ENCODE measurements around the gene NPHP4. TPM values are rescaled to one million over a fixed set of nuclear protein-coding genes. Genes with fewer than 3 reads are reported as not detected.
A peak's percentile ranks its signal among the peaks of the same experiment; 100 is the strongest.
"Not testable (repeated sequence)": the region's sequence is repeated elsewhere in the genome, so short reads cannot be mapped to it uniquely, and the experiment has no call there.

NPHP4 gene
- total RNA-seq, 1 donor from 2014 or later, result 33.2 TPM

DNA sequence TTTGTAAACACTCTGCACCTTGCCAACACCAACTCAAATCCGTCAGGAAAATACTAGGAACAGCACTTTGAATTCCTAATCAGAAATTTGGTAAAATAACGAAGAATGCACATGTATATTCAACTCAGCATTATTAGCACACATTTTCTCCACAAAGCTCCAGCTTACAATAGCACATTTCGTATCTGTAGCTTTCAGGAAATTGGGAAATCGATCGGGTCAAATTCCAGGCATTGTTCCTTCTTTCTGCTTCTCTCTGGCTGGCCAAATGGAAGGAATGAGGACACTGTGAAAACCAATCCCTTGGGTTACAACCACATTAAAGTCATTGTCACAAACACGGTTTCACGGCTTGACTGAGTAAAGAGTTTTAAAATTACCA is 58.6 kb downstream of the NPHP4 start:
- no peak for DNase-seq (ENCODE audit: low read depth, low spot score)
- no peaks in the 10 kb centered on the region for H3K9me3 Mint-ChIP-seq
- TF ChIP-seq, protein P1, sequence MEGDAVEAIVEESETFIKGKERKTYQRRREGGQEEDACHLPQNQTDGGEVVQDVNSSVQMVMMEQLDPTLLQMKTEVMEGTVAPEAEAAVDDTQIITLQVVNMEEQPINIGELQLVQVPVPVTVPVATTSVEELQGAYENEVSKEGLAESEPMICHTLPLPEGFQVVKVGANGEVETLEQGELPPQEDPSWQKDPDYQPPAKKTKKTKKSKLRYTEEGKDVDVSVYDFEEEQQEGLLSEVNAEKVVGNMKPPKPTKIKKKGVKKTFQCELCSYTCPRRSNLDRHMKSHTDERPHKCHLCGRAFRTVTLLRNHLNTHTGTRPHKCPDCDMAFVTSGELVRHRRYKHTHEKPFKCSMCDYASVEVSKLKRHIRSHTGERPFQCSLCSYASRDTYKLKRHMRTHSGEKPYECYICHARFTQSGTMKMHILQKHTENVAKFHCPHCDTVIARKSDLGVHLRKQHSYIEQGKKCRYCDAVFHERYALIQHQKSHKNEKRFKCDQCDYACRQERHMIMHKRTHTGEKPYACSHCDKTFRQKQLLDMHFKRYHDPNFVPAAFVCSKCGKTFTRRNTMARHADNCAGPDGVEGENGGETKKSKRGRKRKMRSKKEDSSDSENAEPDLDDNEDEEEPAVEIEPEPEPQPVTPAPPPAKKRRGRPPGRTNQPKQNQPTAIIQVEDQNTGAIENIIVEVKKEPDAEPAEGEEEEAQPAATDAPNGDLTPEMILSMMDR (conservative IDR thresholded peaks at IDR 0.05), result no peak
- no peak overlapping the region for H3K27ac Mint-ChIP-seq (ENCODE audit: unreplicated experiment)
- peaks cover 30% of the 10 kb centered on the region for H3K36me3 Mint-ChIP-seq (ENCODE audit: low read depth)
- no peaks in the 10 kb centered on the region for H3K27me3 Mint-ChIP-seq (ENCODE audit: low read depth)
- no peak overlapping the region for H3K4me3 Mint-ChIP-seq
- peaks cover 38% of the 10 kb centered on the region for H3K4me1 Mint-ChIP-seq

DNA sequence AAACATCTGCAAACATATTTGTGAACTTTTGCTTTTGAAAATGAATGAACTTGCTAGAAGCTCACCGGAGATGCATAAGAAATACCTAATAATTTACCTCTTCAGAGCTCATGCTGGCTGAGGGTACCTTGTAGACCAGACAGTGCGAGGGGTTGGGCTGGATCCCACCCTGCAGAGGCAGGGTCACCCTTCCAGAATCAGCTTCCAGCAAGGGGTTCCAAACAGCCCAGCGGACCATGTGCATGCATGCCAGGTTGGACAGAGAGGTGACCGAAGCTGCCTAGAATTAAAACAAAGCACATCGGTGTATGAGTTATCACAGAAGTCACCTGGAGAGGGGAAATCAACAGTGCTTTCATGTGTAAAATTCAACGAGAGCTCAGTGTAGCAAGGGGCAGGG is 59.2 kb downstream of the NPHP4 start:
- H3K36me3 Mint-ChIP-seq (ENCODE audit: low read depth), result peaks cover 30% of the 10 kb centered on the region
- TF ChIP-seq, protein P1 (conservative IDR thresholded peaks at IDR 0.05), result no peak
- no peaks in the 10 kb centered on the region for H3K27me3 Mint-ChIP-seq (ENCODE audit: low read depth)
- H3K9me3 Mint-ChIP-seq, result no peaks in the 10 kb centered on the region
- no peak overlapping the region for H3K27ac Mint-ChIP-seq (ENCODE audit: unreplicated experiment)
- no peak overlapping the region for H3K4me3 Mint-ChIP-seq
- H3K4me1 Mint-ChIP-seq, result peaks cover 44% of the 10 kb centered on the region
- DNase-seq (ENCODE audit: low read depth, low spot score), result no peak

DNA sequence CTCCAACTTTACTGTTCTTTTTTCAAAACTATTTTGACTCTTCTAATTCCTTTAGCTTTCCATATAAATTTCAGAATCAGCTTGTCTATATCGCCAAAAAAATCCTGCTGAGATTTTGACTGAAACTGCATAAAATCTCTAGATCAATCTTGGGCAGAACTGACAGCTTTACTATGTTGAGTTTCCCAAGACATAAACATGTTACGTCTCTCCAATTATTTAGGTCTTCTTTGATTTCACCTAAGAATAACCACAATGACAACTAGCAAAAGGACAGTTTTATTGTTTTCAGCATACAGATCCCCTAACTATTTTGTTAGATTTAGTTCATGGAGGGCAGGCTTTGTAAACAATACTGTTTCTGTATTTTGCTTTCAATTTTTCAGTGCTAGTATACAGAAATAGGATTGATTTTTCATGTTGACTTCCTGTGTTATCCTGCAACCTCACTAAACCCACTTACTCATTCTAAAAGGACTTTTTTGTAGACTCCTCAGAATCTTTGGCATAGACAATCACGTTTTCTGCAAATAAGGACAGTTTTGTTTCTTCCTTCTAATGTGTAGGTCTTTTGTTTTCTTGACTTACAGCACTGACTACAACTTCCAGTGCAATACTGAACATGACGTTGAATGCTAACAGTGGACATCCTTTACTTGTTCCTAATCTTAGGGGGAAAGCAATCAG is 63.4 kb downstream of the NPHP4 start:
- TF ChIP-seq, protein P1 (conservative IDR thresholded peaks at IDR 0.05), result no peak
- Mint-ChIP-seq H3K27me3 (ENCODE audit: low read depth) (no peaks in the 10 kb centered on the region), H3K4me3 (peak overlapping the region; percentile 61), H3K4me1 (peaks cover 45% of the 10 kb centered on the region), H3K27ac (ENCODE audit: unreplicated experiment) (peak overlapping the region; percentile 79), H3K9me3 (no peaks in the 10 kb centered on the region), H3K36me3 (ENCODE audit: low read depth) (peaks cover 35% of the 10 kb centered on the region)
- DNase-seq (ENCODE audit: low read depth, low spot score), result no peak

DNA sequence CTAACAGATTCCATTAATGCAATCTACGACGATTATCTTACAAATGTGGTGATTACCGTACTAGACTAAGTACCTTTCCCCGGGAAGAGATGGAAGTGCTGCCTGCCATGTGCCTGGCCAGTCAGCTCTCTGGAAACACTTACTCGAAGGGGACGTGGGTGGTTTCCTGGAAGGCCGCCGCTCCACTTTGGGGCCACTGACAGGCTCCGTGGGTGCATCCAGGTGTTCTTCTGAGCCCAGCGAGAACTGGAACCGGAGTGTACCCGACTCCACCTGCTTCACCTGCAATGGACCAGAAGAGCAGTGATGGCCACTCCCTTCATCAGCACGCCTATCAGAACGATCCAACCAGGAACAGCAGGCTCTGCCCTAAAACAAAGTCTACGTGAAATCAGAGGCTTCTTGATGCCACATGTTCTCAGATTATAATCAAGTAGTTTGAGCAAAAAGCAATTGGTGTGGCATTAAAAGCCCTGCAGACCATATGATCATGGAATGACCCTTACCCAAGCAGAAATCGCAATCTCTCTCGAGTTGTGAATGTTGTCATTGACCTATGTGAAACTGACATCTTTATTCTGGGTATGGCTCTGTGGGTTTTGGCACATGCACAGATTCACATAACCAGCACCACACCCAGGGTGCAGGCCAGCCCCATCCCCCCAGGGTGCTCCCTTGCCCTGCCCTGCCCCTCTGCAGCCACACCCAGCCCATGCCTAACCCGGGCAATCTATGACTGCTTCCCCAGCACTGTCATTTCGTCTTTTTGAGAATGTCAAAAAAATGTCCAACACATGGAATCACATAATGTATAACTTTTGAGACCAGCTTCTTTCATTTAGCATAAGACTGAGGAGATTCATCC is 64.5 kb downstream of the NPHP4 start:
- Mint-ChIP-seq H3K9me3 (no peaks in the 10 kb centered on the region), H3K27ac (ENCODE audit: unreplicated experiment) (peak overlapping the region; percentile 10), H3K4me1 (peaks cover 40% of the 10 kb centered on the region), H3K4me3 (no peak overlapping the region), H3K27me3 (ENCODE audit: low read depth) (no peaks in the 10 kb centered on the region), H3K36me3 (ENCODE audit: low read depth) (peaks cover 30% of the 10 kb centered on the region)
- DNase-seq (ENCODE audit: low read depth, low spot score), result no peak
- TF ChIP-seq, protein P1 (conservative IDR thresholded peaks at IDR 0.05), result no peak

DNA sequence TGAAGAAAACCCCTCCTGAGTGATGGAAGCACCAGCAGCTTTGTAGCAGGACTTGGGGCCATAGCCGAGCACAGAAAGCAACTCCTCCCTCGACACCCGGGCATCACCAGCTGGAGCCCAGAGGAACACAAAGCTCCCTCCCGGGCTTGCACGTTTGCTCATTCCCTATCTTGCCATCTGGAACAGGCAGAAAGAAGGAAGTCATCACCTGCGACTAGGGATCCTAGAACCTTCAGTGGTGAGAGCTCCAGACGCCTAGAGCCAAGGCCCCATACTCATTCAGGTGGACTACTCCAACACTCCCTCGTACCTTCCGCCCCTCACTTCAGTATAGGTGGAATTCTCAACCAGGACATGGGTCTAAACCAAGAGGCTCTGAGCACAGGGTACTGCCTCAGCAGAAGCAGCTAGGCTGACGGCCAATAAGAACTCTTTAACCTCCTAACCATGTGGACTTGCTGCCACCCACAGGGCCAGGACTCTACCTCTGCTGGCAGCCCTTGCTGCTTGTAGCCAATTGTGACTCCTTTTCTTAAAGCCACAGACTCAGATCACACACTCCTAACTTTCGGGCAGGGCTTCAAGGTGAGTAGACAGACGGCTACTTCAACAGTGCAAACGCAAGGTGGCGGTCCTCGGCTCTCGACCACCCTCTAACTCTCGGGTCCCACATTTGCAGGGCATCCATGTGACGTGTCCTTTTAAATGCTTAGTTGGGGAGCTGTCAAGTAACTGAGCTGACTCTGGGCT is 65.4 kb downstream of the NPHP4 start:
- TF ChIP-seq, protein P1 (conservative IDR thresholded peaks at IDR 0.05), result no peak
- Mint-ChIP-seq H3K36me3 (ENCODE audit: low read depth) (peaks cover 28% of the 10 kb centered on the region), H3K4me3 (no peak overlapping the region), H3K4me1 (peaks cover 39% of the 10 kb centered on the region), H3K9me3 (no peaks in the 10 kb centered on the region), H3K27me3 (ENCODE audit: low read depth) (no peaks in the 10 kb centered on the region), H3K27ac (ENCODE audit: unreplicated experiment) (no peak overlapping the region)
- DNase-seq (ENCODE audit: low read depth, low spot score), result no peak

DNA sequence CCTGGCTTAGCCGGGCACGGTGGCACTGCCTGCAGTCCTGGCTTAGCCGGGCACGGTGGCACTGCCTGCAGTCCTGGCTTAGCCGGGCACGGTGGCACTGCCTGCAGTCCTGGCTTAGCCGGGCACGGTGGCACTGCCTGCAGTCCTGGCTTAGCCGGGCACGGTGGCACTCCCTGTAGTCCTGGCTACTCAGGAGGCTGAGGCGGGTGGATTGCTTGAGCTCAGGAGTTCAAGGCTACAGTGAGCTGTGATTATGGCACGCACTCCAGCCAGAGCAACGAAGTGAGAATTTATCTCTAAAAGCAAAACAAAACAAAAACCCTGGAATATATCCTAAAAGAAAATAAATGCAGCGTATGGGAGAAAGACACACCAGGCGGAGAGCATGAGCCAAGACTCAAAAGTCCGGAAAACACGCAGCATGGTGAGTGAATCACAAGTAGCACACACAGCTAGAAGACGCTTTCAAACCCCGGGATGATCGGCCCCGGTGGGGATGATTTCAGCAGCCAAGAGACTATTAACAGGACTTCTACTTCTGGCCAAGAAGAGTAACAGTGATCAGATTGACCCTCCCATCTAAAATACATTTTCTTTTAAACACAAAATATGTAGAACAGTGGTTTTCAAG is 69.4 kb downstream of the NPHP4 start:
- H3K4me1 Mint-ChIP-seq; H3K4me3 Mint-ChIP-seq; DNase-seq (ENCODE audit: low read depth, low spot score); H3K9me3 Mint-ChIP-seq; H3K27me3 Mint-ChIP-seq (ENCODE audit: low read depth): not testable (repeated sequence)
- peak overlapping the region; percentile 36 for H3K27ac Mint-ChIP-seq (ENCODE audit: unreplicated experiment)
- H3K36me3 Mint-ChIP-seq (ENCODE audit: low read depth), result peaks cover 16% of the 10 kb centered on the region

Data from neural crest cell (in vitro differentiated cells).